GM12878 (cell line): Measurements from ENCODE around the gene TEX55. TPM values are rescaled to one million over a fixed set of nuclear protein-coding genes. Genes with fewer than 3 reads are reported as not detected.

Experiments
- ATAC-seq: fragments of 200-7000 bp; cut with Tn5 transposase; 3 replicates; pipeline ENCODE4 v1.9.1; 2020; ENCODE audit warnings: mild to moderate bottlenecking, moderate library complexity
- BruUV-seq: library from RNA; stranded (reverse); fragments of 400-500 nt; replicated peaks from 2 replicates; lab custom pipeline; 2021; lab: Mats Ljungman, UMichigan
- CTCF ChIA-PET: fragments of 300-600 bp; sonication (Branson Sonifier 250); formaldehyde crosslinking; extraction: SDS; loops from one replicate; lab custom pipeline; 2021; ENCODE audit warnings: inconsistent platforms; lab: Yijun Ruan, JAX
- POLR2A ChIA-PET: fragments of 350-600 bp; formaldehyde crosslinking; extraction: SDS; loops from one replicate; lab custom pipeline; 2021; ENCODE audit warnings: inconsistent platforms; lab: Charles Lee
- RAD21 ChIA-PET: fragments of 300-600 bp; sonication (Branson Sonifier 250); formaldehyde crosslinking; loops from one replicate; lab custom pipeline; 2023; ENCODE audit warnings: antibody characterized with exemption; ENCODE audit not compliant: unreplicated experiment; lab: Charles Lee
- SMC1A ChIA-PET: fragments of 300-600 bp; sonication (Branson Sonifier 250); formaldehyde crosslinking; loops from one replicate; lab custom pipeline; 2023; ENCODE audit not compliant: unreplicated experiment, uncharacterized antibody; lab: Charles Lee
- DNase-seq: peaks from one replicate; pipeline ENCODE4 v3.0.0-alpha.2; 2011; ENCODE audit warnings: low read depth, low spot score
- FAIRE-seq: peaks from 3 replicates; lab custom pipeline; 2011; peaks lifted over from hg19 to GRCh38; lab: Jason Lieb, UNC
- H2AFZ ChIP-seq: 2 replicates; pipeline ENCODE4 v1.6.0; 2011; ENCODE audit warnings: low read depth, low read length, control low read depth; ENCODE audit not compliant: control insufficient read depth
- H3K27ac ChIP-seq: 2 replicates; pipeline ENCODE4 v1.5.1; 2011; ENCODE audit warnings: control low read depth; ENCODE audit not compliant: control insufficient read depth, insufficient read depth
- H3K27me3 ChIP-seq, 2 experiments: replicated peaks in 1 of 2; 2 replicates each; pipeline versions ENCODE4 v1.6.0 to v1.6.1; 2011; ENCODE audit warnings: low read length in 1 of 2; ENCODE audit not compliant: control insufficient read depth in 2 of 2, insufficient read depth in 2 of 2
- H3K36me3 ChIP-seq, 2 experiments: 2 replicates each; pipeline ENCODE4 v1.5.1; 2011; ENCODE audit warnings: low read length in 1 of 2; ENCODE audit not compliant: control insufficient read depth in 2 of 2, insufficient read depth in 2 of 2
- H3K4me1 ChIP-seq: 2 replicates; pipeline ENCODE4 v1.6.1; 2011; ENCODE audit warnings: mild to moderate bottlenecking, low read length, moderate library complexity, mixed read lengths; ENCODE audit not compliant: control insufficient read depth, insufficient read depth
- H3K4me2 ChIP-seq: 2 replicates; pipeline ENCODE4 v1.6.0; 2011; ENCODE audit warnings: control low read depth; ENCODE audit not compliant: control insufficient read depth, insufficient read depth
- H3K4me3 ChIP-seq: fragments of 200-600 bp; sonication (generic); 2 replicates; pipeline ENCODE4 v1.5.1; 2016
- H3K79me2 ChIP-seq: 2 replicates; pipeline ENCODE4 v1.6.0; 2011; ENCODE audit warnings: low read length; ENCODE audit not compliant: control insufficient read depth, insufficient read depth
- H3K9ac ChIP-seq: 2 replicates; pipeline ENCODE4 v1.8.0; 2011; ENCODE audit warnings: low read length, control low read depth, mixed read lengths; ENCODE audit not compliant: control insufficient read depth, insufficient read depth
- H3K9me3 ChIP-seq: replicated peaks from 3 replicates; pipeline ENCODE4 v1.5.1; 2011; ENCODE audit warnings: mild to moderate bottlenecking, low read length; ENCODE audit not compliant: control insufficient read depth, insufficient read depth
- H4K20me1 ChIP-seq: 2 replicates; pipeline ENCODE4 v1.6.0; 2011; ENCODE audit not compliant: control insufficient read depth, insufficient read depth
- E2F8 ChIP-seq: fragments of 450-650 bp; IDR thresholded peaks from 2 replicates; pipeline ENCODE4 v1.6.1; 2018; ENCODE audit warnings: mild to moderate bottlenecking, low read depth, moderate library complexity; ENCODE audit not compliant: partially characterized antibody
- MTA3 ChIP-seq: IDR thresholded peaks from 2 replicates; pipeline ENCODE4 v1.6.1; 2012; ENCODE audit warnings: low read length, inconsistent platforms, borderline replicate concordance
- NR2C1 ChIP-seq: fragments of 450-650 bp; IDR thresholded peaks from 2 replicates; pipeline ENCODE4 v1.6.1; 2017; ENCODE audit warnings: antibody characterized with exemption, mild to moderate bottlenecking, moderate library complexity
- RAD51 ChIP-seq: fragments of 450-650 bp; IDR thresholded peaks from 2 replicates; pipeline ENCODE4 v1.6.1; 2016; ENCODE audit warnings: moderate library complexity, mild to moderate bottlenecking, inconsistent platforms
- STAT3 ChIP-seq: IDR thresholded peaks from 2 replicates; pipeline ENCODE4 v1.6.1; 2011; ENCODE audit warnings: low read depth, low read length, improper control_type of control experiment
- ZBED1 ChIP-seq: IDR thresholded peaks from 2 replicates; pipeline ENCODE4 v1.6.1; 2016; ENCODE audit warnings: borderline replicate concordance
- ZNF24 ChIP-seq: fragments of 450-650 bp; IDR thresholded peaks from 2 replicates; pipeline ENCODE4 v1.6.1; 2017; ENCODE audit warnings: antibody characterized with exemption, mild to moderate bottlenecking
- WGBS: methylation state at CpG from one replicate; pipeline ENCODE4 v1.1.6; 2016; ENCODE audit warnings: low lambda C conversion rate; ENCODE audit not compliant: insufficient replicate concordance, insufficient coverage; ENCODE audit errors: missing lambda C conversion rate; 5-methylcytosine and 5-hydroxymethylcytosine counted together
- in situ Hi-C: fragments of 300-500 bp; cut with MboI; formaldehyde crosslinking; loops from 9 replicates; pipeline ENCODE4 v1.14.3; 2018; ENCODE audit warnings: mixed read lengths
- intact Hi-C: fragments of 100-400 bp; cut with micrococcal nuclease; formaldehyde crosslinking; loops from one replicate; pipeline ENCODE4 v1.14.2; 2022; ENCODE audit not compliant: unreplicated experiment
- polyA plus RNA-seq, 11 experiments: library from polyadenylated mRNA; depleted of rRNA in 4 of 11; unstranded in 6 of 11; stranded (reverse) in 5 of 11; fragments of >200 nt; fragmentation: Nextera tagmentation in 4 of 11; fragmentation: Illumina TruSeq in 1 of 11; extraction: Ambion mirVana in 4 of 11; extraction: Trizol in 1 of 11; gene quantifications; 1 replicate in 1 of 11; 2 replicates in 10 of 11; pipeline versions ENCODE4 v1.2.1 to v1.2.3, GENCODE V29; 2011 to 2016; ENCODE audit warnings: inconsistent platforms in 2 of 11, missing spikeins in 2 of 11, low read depth in 1 of 11
- total RNA-seq, 4 experiments: library from RNA; depleted of rRNA in 3 of 4; stranded (reverse); fragments of >200 nt in 3 of 4; fragmentation: Illumina TruSeq in 1 of 4; extraction: Trizol in 1 of 4; gene quantifications; 2 replicates each; pipeline versions ENCODE4 v1.2.1 to v1.2.3, GENCODE V29; 2013 to 2021

The TEX55 gene
- total and polyA plus RNA-seq, 10 of the 15 experiments (the other 5 are each of a cell fraction or from before 2014, with no cell fraction given) = not detected

- DNase-seq (no peak), ATAC-seq (no peak), FAIRE-seq (no peak)
- in situ Hi-C loops (no loop called here), intact Hi-C loops (no loop called here)
- Histone ChIP-seq H3K4me1 (no peaks in the 10 kb centered on the region), H3K79me2 (no peaks in the 10 kb centered on the region), H3K9me3 (no peaks in the 10 kb centered on the region), H3K27ac (no peak overlapping the region), H3K27me3 (no peaks in the 10 kb centered on the region; a peak in 1 of 4 replicates), H3K4me3 (no peak overlapping the region), H3K9ac (no peak overlapping the region), H3K4me2 (no peak overlapping the region), H2AFZ (no peak overlapping the region), H4K20me1 (no peaks in the 10 kb centered on the region), H3K36me3 (no peaks in the 10 kb centered on the region)
- SMC1A ChIA-PET = no interaction called here
- POLR2A ChIA-PET = no interaction called here
- CTCF ChIA-PET = no interaction called here
- TF ChIP-seq MTA3 = no peak
- TF ChIP-seq STAT3 = no peak
- no peak for TF ChIP-seq RAD51
- no peak for TF ChIP-seq ZNF24
- no peak for TF ChIP-seq NR2C1
- TF ChIP-seq ZBED1 = no peak
- no peak for TF ChIP-seq E2F8
- RAD21 ChIA-PET = no interaction called here
- no TSS peak for BruUV-seq
- WGBS = 24% methylated on average over 1 of the region's 1 CpG
Measured at GRCh38 chr3:119191800-119192199, 45.8 kb downstream of the TEX55 start.
